ENCODE results near the gene MACROD2.
A peak's percentile ranks its signal among the peaks of the same experiment; 100 is the strongest.

Gene MACROD2

DNA sequence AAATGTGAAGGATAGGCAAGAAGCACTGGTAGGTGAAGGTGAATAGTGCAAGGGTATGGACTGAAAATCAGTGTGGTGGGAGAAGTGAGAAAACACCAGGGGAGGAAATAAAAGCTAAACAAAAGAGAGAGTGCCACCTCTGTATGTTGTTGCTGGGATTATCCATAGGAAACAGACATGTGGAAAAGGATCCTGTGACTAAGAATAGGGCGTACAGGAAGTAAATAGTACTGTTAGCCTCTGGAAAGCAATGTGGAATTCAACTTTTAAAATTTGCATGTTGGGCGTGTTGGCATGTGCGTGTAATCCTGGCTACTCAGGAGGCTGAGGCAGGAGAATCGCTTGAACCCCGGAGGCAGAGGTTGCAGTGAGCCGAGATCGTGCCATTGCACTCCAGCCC is 1916.3 kb downstream of the MACROD2 start:
- no peak for DNase-seq (ENCODE audit: low read depth)

DNA sequence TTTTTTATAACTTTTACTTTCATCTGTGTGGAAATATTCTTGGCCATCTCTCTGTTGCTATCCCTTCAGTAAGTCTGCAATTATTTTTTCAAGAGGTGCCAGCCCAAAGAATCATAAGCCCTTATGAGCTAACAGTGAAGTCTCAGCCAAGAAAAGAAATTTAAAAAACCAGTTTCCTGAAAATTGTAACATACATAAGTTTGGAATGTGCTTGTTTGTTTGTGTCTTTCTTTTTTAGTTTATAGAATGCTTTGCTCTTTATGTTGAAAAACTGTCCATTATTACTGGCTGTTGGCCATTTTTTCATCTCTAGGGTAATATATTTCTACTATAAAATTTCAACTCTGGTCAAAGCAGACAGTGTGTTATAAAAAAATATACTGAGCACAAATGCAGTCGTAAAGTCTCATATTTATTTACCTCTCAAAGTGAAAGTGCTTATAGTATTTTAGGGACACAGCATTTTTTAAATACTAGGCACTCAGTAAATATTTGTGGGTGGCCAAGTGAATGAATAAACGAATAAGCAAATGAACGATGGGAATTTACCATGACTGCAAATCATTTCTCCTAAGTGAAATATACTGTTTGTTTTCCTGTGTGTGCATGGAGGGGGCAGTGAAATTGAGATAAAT is 1918.2 kb downstream of the MACROD2 start:
- no peak for DNase-seq (ENCODE audit: low read depth)

- DNase-seq (ENCODE audit: low read depth), result no peak
Observed at GRCh38 chr20:15916623-15917022, 1921.3 kb downstream of the MACROD2 start.

GRCh38 chr20:15917283-15917682 is 1922.0 kb downstream of the MACROD2 start:
- DNase-seq (ENCODE audit: low read depth), result no peak

GRCh38 chr20:15918631-15919030 is 1923.3 kb downstream of the MACROD2 start:
- no peak for DNase-seq (ENCODE audit: low read depth)

DNA sequence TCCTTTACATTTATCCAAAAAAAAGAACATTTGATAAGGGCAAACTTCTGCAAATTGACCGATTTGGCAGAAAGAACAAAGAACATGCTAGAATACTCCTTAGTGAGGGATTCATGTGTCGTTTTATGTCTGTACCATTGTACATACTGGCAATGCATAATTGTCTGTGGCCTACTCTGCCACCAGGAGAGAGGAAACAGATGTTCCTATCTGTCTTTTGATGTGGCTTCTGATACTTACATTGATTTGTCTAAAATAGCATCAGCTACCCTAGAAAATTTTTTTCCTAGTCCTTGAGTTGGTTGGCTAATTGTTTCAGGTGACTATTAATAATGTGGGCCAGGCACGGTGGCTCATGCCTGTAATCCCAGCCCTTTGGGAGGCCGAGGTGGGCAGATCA is 1923.8 kb downstream of the MACROD2 start:
- DNase-seq (ENCODE audit: low read depth), result no peak

GRCh38 chr20:15921930-15922329 is 1926.6 kb downstream of the MACROD2 start:
- no peak for DNase-seq (ENCODE audit: low read depth)

GRCh38 chr20:15922556-15922955 is 1927.2 kb downstream of the MACROD2 start:
- no peak for DNase-seq (ENCODE audit: low read depth)

DNA sequence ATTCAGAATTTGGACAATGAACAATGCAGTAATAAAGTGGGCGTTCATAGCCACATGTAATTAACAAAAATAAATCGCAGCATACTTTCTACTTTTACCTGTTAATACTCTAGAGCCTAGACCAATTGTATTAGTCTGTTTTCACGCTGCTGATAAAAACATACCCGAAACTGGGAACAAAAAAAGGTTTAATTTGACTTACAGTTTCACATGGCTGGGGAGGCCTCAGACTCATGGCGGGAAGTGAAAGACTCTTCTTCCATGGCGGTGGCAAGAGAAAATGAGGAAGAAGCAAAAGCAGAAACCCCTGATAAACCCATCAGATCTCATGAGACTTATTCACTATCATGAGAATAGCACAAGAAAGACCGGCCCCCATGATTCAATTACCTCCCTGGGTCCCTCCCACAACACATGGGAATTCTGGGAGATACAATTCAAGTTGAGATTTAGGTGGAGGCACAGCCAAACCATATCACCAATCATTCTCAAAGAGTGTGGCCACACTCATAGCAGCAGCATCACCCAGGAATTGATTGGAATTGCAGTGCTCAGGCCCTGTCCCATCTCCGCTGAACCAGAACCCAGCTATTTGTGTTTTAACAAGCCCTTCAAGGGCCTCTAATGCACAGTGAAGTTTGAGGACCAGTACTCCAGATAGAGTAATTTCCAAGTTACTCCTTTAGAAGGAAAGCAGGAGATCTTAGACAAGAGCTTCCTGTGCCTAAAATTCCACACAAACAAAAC is 1927.9 kb downstream of the MACROD2 start:
- DNase-seq (ENCODE audit: low read depth), result no peak

DNA sequence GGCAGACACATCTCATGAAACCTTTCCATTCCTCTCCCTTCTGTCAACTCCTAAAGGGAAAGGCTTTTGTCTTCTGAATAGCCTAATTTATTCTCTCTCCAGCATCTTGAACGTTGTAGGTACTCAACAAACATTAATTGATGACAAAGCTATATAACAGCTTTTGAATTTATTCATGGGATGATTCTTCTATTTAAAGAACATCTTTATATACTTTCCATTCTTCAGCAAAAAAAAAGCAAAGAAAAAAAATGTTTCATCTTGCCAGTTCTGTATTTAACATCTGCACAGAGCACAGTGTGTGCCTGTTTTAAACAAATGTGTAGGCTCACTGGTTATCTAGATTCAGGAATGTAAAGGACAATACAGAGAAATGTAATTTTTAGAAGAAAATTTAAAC is 1929.2 kb downstream of the MACROD2 start:
- no peak for DNase-seq (ENCODE audit: low read depth)

- no peak for DNase-seq (ENCODE audit: low read depth)
Observed at GRCh38 chr20:15925376-15925775, 1930.1 kb downstream of the MACROD2 start.

- DNase-seq (ENCODE audit: low read depth), result peak; percentile 28
Observed at GRCh38 chr20:15927893-15928650, 1932.8 kb downstream of the MACROD2 start.

- no peak for DNase-seq (ENCODE audit: low read depth)
Observed at GRCh38 chr20:15928946-15929345, 1933.6 kb downstream of the MACROD2 start.

GRCh38 chr20:15930311-15931305 is 1935.3 kb downstream of the MACROD2 start:
- peak; percentile 36 for DNase-seq (ENCODE audit: low read depth)

GRCh38 chr20:15931897-15932296 is 1936.6 kb downstream of the MACROD2 start:
- DNase-seq (ENCODE audit: low read depth), result no peak

DNA sequence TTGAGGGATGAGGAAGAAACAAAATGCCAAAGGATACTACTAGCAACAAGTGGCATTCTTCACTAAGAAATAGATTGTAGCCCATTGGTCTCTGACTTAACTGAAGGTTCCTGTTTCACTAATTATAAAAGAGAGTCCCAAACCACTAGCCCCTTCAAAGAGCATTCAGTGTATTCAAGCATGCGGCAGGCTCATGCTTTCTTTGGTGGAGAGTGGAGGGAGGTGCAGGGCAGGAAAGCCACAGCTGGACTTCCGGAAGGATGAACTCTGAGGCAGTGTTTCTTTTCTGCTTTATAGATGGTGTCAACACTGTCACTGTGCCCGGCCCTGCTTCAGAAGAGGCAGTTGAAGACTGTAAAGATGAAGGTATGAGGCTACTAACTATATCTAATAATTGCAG is 1941.9 kb downstream of the MACROD2 start:
- DNase-seq (ENCODE audit: low read depth), result no peak

DNA sequence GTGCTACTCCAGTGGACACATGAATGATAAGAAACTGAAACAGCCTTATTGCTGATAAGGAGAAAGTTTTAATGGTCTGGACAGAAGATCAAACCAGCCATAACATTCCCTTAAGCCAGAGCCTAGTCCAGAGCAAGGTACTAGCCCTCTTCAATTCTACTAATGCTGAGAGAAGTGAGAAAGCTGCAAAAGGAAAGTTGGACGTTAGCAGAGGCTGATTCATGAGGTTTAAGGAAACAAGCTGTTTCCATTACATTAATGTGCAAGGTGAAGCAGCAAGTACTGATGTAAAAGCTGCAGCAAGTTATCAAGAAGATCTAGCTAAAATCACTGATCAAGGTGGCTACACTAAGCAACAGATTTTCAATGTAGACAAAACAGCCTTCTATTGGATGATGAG is 1943.5 kb downstream of the MACROD2 start:
- DNase-seq (ENCODE audit: low read depth), result no peak

DNA sequence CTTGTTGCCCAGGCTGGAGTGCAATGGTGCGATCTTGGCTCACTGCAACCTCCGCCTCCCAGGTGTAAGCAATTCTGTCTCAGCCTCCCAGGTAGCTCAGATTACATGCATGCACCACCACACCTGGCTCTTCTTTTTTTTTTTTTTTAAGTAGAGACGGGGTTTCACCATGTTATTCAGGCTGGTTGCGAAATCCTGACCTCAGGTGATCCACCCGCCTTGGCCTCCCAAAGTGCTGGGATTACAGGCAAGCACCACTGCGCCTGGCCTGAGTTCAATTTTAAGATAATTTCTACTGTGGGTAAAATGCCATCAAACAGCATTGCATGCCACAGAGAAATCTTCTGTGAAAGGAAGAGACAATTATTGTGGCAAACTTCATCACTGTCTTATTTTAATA is 1944.8 kb downstream of the MACROD2 start:
- DNase-seq (ENCODE audit: low read depth), result no peak

GRCh38 chr20:15942130-15942529 is 1946.8 kb downstream of the MACROD2 start:
- peak; percentile 3 for DNase-seq (ENCODE audit: low read depth)

DNA sequence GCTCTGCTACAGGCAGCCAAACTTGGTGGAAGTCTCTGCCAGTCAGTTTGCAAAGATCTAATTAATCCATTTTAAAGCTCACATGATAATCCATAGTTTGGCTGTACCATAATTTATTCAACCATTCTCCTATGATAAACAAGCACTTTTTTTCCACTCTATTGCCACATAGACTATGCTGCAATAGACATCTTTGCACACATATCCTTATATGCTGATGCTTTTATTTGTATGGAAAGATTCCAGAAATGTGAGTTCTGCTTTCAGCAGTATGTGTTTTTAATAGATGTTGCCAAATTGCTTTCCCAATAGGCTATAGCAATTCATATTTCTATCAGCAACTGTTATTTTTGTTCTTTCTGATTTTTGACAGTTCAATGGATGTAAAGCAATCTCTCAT is 1950.0 kb downstream of the MACROD2 start:
- DNase-seq (ENCODE audit: low read depth), result no peak

DNA sequence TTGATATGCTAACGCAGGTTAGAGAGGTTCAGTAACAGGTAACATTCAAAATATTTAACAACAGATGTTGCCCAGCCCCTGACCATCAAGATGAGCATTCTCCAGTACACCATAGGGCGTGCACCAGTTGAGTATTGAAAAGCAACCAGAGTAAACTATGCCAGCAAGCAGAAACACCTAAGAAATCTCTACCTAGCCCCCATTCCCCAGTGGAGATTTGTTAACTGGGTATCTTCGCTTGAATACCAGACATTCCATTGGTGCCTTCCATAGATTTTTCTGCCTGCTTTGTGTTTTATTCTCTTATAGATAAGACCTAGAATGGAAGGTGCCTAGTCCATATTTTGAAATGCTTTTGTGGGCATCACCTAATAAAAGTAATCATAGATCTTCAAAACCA is 1954.1 kb downstream of the MACROD2 start:
- no peak for DNase-seq (ENCODE audit: low read depth)

- no peak for DNase-seq (ENCODE audit: low read depth)
Observed at GRCh38 chr20:15951658-15952057, 1956.3 kb downstream of the MACROD2 start.

All from iris pigment epithelial cell (primary cell).